Kidney (tissue), 14 donors: Measurements from ENCODE around the gene RENBP. TPM values are rescaled to one million over a fixed set of nuclear protein-coding genes. Genes with fewer than 3 reads are reported as not detected.

Experiments used
- DNase-seq, 5 donors: peaks; one replicate each; pipeline ENCODE4 v3.0.0-alpha.2; 2013 to 2020
- FAIRE-seq: peaks from 2 replicates; lab custom pipeline; 2012; peaks lifted over from hg19 to GRCh38; lab: Jason Lieb, UNC
- H3K27ac ChIP-seq, 2 donors: one replicate each; pipeline ENCODE4 v1.7.0; 2013; ENCODE audit warnings: low read depth in 2 of 2, low read length in 2 of 2, inconsistent platforms in 1 of 2
- H3K27me3 ChIP-seq: one replicate; pipeline ENCODE4 v1.7.1; 2013; ENCODE audit warnings: low read length, inconsistent platforms; ENCODE audit not compliant: control insufficient read depth, insufficient read depth
- H3K36me3 ChIP-seq, 3 donors: one replicate each; pipeline versions ENCODE4 v1.7.0 to v1.7.1; 2013; ENCODE audit warnings: low read length in 3 of 3, control low read depth in 1 of 3, inconsistent platforms in 1 of 3; ENCODE audit not compliant: insufficient read depth in 3 of 3, control insufficient read depth in 2 of 3
- H3K4me1 ChIP-seq, 3 donors: one replicate each; pipeline versions ENCODE4 v1.7.0 to v1.7.1; 2013; ENCODE audit warnings: low read length in 3 of 3, inconsistent platforms in 1 of 3, low read depth in 1 of 3; ENCODE audit not compliant: control insufficient read depth in 2 of 3, insufficient read depth in 2 of 3
- H3K4me3 ChIP-seq, 3 donors: one replicate each; pipeline versions ENCODE4 v1.7.0 to v1.8.1; 2013; ENCODE audit warnings: low read length in 3 of 3, control low read depth in 1 of 3, inconsistent platforms in 1 of 3
- H3K9ac ChIP-seq, 3 donors: one replicate each; pipeline versions ENCODE4 v1.7.0 to v1.7.1; 2013; ENCODE audit warnings: low read length in 3 of 3, control low read depth in 1 of 3, inconsistent platforms in 1 of 3
- H3K9me3 ChIP-seq, 3 donors: one replicate each; pipeline versions ENCODE4 v1.7.0 to v1.7.1; 2013; ENCODE audit warnings: low read length in 3 of 3, control low read depth in 1 of 3, inconsistent platforms in 1 of 3; ENCODE audit not compliant: control insufficient read depth in 2 of 3, insufficient read depth in 1 of 3
- intact Hi-C: fragments of 100-400 bp; cut with DNase I; formaldehyde crosslinking; loops from one replicate; pipeline ENCODE4 v1.11.1; 2022
- polyA plus RNA-seq: library from polyadenylated mRNA; stranded (reverse); fragments of 350-450 nt; fragmentation: Illumina TruSeq; extraction: RNeasy Lipid Tissue Mini Kit (QIAGEN cat#74804); gene quantifications from one replicate; pipeline ENCODE4 v1.2.3, GENCODE V29; 2014; ENCODE audit warnings: low read depth, low replicate concordance; ENCODE audit not compliant: insufficient read depth
- total RNA-seq: library from RNA; stranded (reverse); fragmentation: NEBNext Ultra II Directional; extraction: Animal tissue kit (Norgen Biotek cat#: 25700); gene quantifications from one replicate; pipeline ENCODE4 v1.2.1, GENCODE V29; 2021
- TF ChIP-seq, protein P1 (sequence below): IDR thresholded peaks from 3 replicates; pipeline ENCODE4 v1.5.1; 2012; ENCODE audit warnings: mild to moderate bottlenecking, moderate library complexity, borderline replicate concordance; ENCODE audit not compliant: insufficient read depth; ENCODE audit errors: extremely low read depth
- donor health status: control.
- donor health status: control.
- donor health status: control.
- donor health status: control.
- donor health status: control.
- donor health status: DM: yes; HTN: yes; CAD: no.
- donor health status: Normal renal cell carcinoma (clear cell type).

The RENBP gene
- total and polyA plus RNA-seq, 2 donors from 2014 or later, result 22.9 to 78.2 TPM

DNA sequence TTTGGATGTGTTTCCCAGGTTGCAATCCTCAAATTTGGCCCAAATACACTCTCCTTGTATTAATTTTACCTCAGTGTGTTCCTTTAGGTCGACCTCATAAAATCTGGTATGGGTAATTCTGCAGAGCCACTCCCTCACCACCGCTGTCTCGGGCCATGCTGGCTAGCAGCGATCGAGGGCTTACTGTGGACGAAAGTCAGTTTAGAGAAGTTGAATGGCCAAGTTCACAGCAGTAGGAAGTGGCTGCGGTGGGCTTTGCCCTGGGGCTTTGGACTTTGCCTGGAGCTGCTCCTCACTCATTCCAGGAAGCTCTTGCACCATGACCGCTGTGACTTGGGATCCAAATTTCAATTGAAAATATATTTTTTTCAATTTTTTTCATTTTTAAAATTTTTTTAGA is 47.7 kb upstream of the RENBP start:
- Histone ChIP-seq H3K9ac (no peak overlapping the region), H3K4me3 (no peak overlapping the region), H3K36me3 (no peaks in the 10 kb centered on the region), H3K4me1 (no peaks in the 10 kb centered on the region), H3K27ac (no peak overlapping the region), H3K9me3 (no peaks in the 10 kb centered on the region), H3K27me3 (no peaks in the 10 kb centered on the region)
- DNase-seq (no peak), FAIRE-seq (no peak)
- TF ChIP-seq, protein P1, sequence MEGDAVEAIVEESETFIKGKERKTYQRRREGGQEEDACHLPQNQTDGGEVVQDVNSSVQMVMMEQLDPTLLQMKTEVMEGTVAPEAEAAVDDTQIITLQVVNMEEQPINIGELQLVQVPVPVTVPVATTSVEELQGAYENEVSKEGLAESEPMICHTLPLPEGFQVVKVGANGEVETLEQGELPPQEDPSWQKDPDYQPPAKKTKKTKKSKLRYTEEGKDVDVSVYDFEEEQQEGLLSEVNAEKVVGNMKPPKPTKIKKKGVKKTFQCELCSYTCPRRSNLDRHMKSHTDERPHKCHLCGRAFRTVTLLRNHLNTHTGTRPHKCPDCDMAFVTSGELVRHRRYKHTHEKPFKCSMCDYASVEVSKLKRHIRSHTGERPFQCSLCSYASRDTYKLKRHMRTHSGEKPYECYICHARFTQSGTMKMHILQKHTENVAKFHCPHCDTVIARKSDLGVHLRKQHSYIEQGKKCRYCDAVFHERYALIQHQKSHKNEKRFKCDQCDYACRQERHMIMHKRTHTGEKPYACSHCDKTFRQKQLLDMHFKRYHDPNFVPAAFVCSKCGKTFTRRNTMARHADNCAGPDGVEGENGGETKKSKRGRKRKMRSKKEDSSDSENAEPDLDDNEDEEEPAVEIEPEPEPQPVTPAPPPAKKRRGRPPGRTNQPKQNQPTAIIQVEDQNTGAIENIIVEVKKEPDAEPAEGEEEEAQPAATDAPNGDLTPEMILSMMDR, result no peak
- intact Hi-C loops, result no loop called here

DNA sequence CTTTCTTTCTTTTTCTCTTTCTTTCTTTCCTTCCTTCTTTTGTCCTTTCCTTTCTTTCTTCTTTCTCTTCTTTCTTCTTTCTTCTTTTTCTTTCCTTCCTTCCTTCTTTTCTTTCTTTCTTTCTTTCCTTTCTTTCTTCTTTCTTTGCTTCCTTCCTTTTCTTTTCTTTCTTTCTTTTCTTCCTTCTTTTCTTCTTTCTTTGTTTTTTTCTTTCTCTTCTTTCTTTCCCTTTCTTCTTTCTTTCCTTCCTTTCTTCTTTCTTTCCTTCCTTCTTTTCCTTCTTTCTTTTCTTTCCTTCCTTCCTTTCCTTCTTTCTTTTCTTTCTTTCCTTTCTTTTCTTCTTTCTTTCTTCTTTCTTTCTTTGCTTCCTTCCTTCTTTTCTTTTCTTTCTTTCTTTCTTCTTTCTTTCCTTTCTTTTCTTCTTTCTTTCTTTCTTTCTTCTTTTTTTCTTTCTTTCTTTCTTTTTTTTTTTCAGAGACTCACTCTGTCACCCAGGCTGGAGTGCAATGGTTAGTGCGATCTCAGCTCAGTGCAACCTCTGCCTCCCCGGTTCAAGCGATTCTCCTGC is 46.7 kb upstream of the RENBP start:
- H3K27ac ChIP-seq, result no peak overlapping the region
- FAIRE-seq (no peak), DNase-seq (no peak)
- TF ChIP-seq, protein P1, result no peak
- no peak overlapping the region for H3K9ac ChIP-seq
- H3K36me3 ChIP-seq, result no peaks in the 10 kb centered on the region
- H3K9me3 ChIP-seq, result no peaks in the 10 kb centered on the region
- no peaks in the 10 kb centered on the region for H3K4me1 ChIP-seq
- no peaks in the 10 kb centered on the region for H3K27me3 ChIP-seq
- intact Hi-C loops, result no loop called here
- H3K4me3 ChIP-seq, result no peak overlapping the region

DNA sequence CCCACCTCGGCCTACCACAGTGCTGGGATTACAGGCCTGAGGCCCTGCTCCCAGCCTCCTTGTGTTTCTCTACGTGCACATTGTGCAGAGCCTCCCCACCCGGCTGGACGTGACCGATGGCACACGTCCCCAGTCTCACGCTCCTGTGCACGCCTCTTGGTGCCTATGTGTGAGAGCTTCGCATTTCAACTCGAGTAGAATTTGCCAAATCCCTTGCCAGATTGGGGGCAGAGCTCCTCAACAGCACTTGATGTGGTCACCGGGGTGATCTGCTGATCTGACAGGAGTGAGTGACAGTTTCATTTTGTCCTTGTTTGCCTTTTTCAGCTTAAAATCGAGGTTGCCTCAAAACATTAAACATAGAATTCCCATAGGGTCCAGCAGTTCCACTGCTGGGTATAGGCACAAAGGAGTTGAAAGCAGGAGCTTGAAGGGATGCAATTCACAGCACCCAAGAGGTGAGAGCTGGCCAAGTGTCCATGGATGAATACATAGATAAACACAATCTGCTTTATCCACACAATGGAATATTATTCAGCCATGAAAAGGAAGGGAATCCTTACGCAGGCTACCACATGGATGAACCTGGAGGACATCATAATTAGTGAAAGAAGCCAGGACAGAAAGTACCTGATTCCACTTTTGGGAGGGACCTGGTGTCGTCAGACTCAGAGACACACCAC is 45.7 kb upstream of the RENBP start:
- no peak for DNase-seq
- no peak overlapping the region for H3K27ac ChIP-seq
- H3K9ac ChIP-seq, result no peak overlapping the region
- peaks cover 0 to 3% (median 0%) of the 10 kb centered on the region in 3 donors for H3K4me1 ChIP-seq
- H3K27me3 ChIP-seq, result no peaks in the 10 kb centered on the region
- no peak for FAIRE-seq
- no peaks in the 10 kb centered on the region for H3K9me3 ChIP-seq
- no peak overlapping the region for H3K4me3 ChIP-seq
- no peaks in the 10 kb centered on the region for H3K36me3 ChIP-seq
- TF ChIP-seq, protein P1, result no peak
- intact Hi-C loops, result no loop called here

DNA sequence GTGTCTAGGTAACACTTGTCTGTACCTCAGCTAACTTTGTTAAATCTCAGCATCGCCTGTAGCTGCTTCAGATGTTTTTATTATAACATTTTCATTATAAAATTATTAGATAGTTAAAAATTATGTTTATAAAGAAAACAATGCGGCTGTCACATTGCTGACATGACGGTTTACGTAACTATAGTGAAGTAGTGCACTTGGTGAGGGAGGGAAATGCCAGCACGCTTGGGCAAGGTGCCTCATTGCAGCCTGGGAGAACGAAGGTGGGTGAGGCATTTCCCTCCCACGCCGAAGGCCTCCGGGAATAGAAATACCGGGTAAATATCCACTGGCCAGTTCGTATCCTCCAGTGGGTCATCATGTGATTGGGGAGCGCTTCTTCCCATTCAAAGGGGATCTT is 44.0 kb upstream of the RENBP start:
- intact Hi-C loops, result no loop called here
- H3K27me3 ChIP-seq, result no peaks in the 10 kb centered on the region
- no peaks in the 10 kb centered on the region for H3K9me3 ChIP-seq
- H3K27ac ChIP-seq, result no peak overlapping the region
- no peaks in the 10 kb centered on the region for H3K36me3 ChIP-seq
- TF ChIP-seq, protein P1, result no peak
- DNase-seq (no peak), FAIRE-seq (no peak)
- no peak overlapping the region for H3K4me3 ChIP-seq
- H3K4me1 ChIP-seq, result peaks cover 0 to 3% (median 0%) of the 10 kb centered on the region in 3 donors
- no peak overlapping the region for H3K9ac ChIP-seq
